Kidney (tissue), 14 donors: Measurements from ENCODE around the gene MLXIPL. TPM values are rescaled to one million over a fixed set of nuclear protein-coding genes. Genes with fewer than 3 reads are reported as not detected.

ENCODE experiments used
- DNase-seq, 5 donors: peaks; one replicate each; pipeline ENCODE4 v3.0.0-alpha.2; 2013 to 2020
- FAIRE-seq: peaks from 2 replicates; lab custom pipeline; 2012; peaks lifted over from hg19 to GRCh38; lab: Jason Lieb, UNC
- H3K27ac ChIP-seq, 2 donors: one replicate each; pipeline ENCODE4 v1.7.0; 2013; ENCODE audit warnings: low read depth in 2 of 2, low read length in 2 of 2, inconsistent platforms in 1 of 2
- H3K27me3 ChIP-seq: one replicate; pipeline ENCODE4 v1.7.1; 2013; ENCODE audit warnings: low read length, inconsistent platforms; ENCODE audit not compliant: control insufficient read depth, insufficient read depth
- H3K36me3 ChIP-seq, 3 donors: one replicate each; pipeline versions ENCODE4 v1.7.0 to v1.7.1; 2013; ENCODE audit warnings: low read length in 3 of 3, control low read depth in 1 of 3, inconsistent platforms in 1 of 3; ENCODE audit not compliant: insufficient read depth in 3 of 3, control insufficient read depth in 2 of 3
- H3K4me1 ChIP-seq, 3 donors: one replicate each; pipeline versions ENCODE4 v1.7.0 to v1.7.1; 2013; ENCODE audit warnings: low read length in 3 of 3, inconsistent platforms in 1 of 3, low read depth in 1 of 3; ENCODE audit not compliant: control insufficient read depth in 2 of 3, insufficient read depth in 2 of 3
- H3K4me3 ChIP-seq, 3 donors: one replicate each; pipeline versions ENCODE4 v1.7.0 to v1.8.1; 2013; ENCODE audit warnings: low read length in 3 of 3, control low read depth in 1 of 3, inconsistent platforms in 1 of 3
- H3K9ac ChIP-seq, 3 donors: one replicate each; pipeline versions ENCODE4 v1.7.0 to v1.7.1; 2013; ENCODE audit warnings: low read length in 3 of 3, control low read depth in 1 of 3, inconsistent platforms in 1 of 3
- H3K9me3 ChIP-seq, 3 donors: one replicate each; pipeline versions ENCODE4 v1.7.0 to v1.7.1; 2013; ENCODE audit warnings: low read length in 3 of 3, control low read depth in 1 of 3, inconsistent platforms in 1 of 3; ENCODE audit not compliant: control insufficient read depth in 2 of 3, insufficient read depth in 1 of 3
- intact Hi-C: fragments of 100-400 bp; cut with DNase I; formaldehyde crosslinking; loops from one replicate; pipeline ENCODE4 v1.11.1; 2022
- polyA plus RNA-seq: library from polyadenylated mRNA; stranded (reverse); fragments of 350-450 nt; fragmentation: Illumina TruSeq; extraction: RNeasy Lipid Tissue Mini Kit (QIAGEN cat#74804); gene quantifications from one replicate; pipeline ENCODE4 v1.2.3, GENCODE V29; 2014; ENCODE audit warnings: low read depth, low replicate concordance; ENCODE audit not compliant: insufficient read depth
- total RNA-seq: library from RNA; stranded (reverse); fragmentation: NEBNext Ultra II Directional; extraction: Animal tissue kit (Norgen Biotek cat#: 25700); gene quantifications from one replicate; pipeline ENCODE4 v1.2.1, GENCODE V29; 2021
- TF ChIP-seq, protein P1 (sequence below): IDR thresholded peaks from 3 replicates; pipeline ENCODE4 v1.5.1; 2012; ENCODE audit warnings: mild to moderate bottlenecking, moderate library complexity, borderline replicate concordance; ENCODE audit not compliant: insufficient read depth; ENCODE audit errors: extremely low read depth
- donor health status: control.
- donor health status: control.
- donor health status: control.
- donor health status: control.
- donor health status: control.
- donor health status: DM: yes; HTN: yes; CAD: no.
- donor health status: Normal renal cell carcinoma (clear cell type).

Gene MLXIPL
- total and polyA plus RNA-seq, 2 donors from 2014 or later = 26.2 to 27.9 TPM

DNA sequence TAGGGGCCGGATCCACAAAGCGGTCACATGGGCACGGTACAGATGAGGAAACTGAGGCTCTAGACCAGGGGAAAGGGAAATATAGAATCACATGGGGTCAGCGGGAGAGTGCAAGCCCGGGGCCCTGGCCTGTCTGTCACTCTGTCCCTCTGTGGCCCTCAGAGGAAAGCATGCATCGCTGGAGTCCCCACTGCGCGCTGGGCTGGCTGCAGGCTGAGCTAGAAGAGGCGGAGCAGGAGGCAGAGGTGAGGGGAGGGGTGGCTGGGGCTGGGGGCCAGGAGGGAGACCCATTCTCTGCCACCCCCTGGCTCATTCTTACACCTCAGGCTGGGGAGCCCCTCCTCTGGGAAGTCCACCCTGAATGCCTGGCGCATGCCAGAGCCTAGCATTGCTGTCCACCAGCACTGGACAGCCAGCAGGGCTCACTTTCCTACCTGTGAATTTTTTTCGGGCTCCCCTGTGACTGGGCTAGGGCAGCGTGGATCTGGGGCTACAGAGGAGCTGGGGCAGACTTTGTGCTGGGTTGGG lies 45.6 kb upstream of the MLXIPL start:
- no peaks in the 10 kb centered on the region for H3K27me3 ChIP-seq
- peaks cover 0 to 6% (median 4%) of the 10 kb centered on the region in 3 donors for H3K4me1 ChIP-seq
- no peak for DNase-seq
- no peak overlapping the region for H3K27ac ChIP-seq
- H3K9ac ChIP-seq = no peak overlapping the region
- no peaks in the 10 kb centered on the region for H3K9me3 ChIP-seq
- intact Hi-C loops = no loop called here
- H3K36me3 ChIP-seq = no peaks in the 10 kb centered on the region
- no peak for FAIRE-seq
- TF ChIP-seq, protein P1, sequence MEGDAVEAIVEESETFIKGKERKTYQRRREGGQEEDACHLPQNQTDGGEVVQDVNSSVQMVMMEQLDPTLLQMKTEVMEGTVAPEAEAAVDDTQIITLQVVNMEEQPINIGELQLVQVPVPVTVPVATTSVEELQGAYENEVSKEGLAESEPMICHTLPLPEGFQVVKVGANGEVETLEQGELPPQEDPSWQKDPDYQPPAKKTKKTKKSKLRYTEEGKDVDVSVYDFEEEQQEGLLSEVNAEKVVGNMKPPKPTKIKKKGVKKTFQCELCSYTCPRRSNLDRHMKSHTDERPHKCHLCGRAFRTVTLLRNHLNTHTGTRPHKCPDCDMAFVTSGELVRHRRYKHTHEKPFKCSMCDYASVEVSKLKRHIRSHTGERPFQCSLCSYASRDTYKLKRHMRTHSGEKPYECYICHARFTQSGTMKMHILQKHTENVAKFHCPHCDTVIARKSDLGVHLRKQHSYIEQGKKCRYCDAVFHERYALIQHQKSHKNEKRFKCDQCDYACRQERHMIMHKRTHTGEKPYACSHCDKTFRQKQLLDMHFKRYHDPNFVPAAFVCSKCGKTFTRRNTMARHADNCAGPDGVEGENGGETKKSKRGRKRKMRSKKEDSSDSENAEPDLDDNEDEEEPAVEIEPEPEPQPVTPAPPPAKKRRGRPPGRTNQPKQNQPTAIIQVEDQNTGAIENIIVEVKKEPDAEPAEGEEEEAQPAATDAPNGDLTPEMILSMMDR = no peak
- no peak overlapping the region for H3K4me3 ChIP-seq

DNA sequence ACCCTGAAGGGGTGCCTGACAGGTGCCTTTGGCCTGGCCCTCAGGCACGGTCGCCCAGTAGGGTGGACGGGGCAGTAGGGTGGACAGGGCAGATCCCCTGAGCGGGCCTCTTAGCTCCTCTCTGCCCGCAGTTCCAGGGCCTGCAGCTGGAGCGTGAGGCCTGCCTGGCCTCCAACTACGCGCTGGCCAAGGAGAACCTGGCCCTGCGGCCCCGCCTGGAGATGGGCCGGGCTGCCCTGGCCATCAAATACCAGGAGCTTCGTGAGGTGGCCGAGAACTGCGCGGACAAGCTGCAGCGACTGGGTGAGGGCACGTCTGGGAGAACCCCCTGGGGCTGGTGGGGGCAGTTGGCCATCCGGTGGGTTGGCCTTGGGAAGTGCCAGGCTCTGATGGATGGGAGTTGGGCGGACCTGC lies 45.0 kb upstream of the MLXIPL start:
- FAIRE-seq (no peak), DNase-seq (peak; percentile 37 to 87 (median 45))
- intact Hi-C loops = no loop called here
- Histone ChIP-seq H3K4me3 (peak overlapping the region in 2 of 3 donors; percentile 76 to 77), H3K27me3 (no peaks in the 10 kb centered on the region), H3K27ac (peak overlapping the region; percentile 39 to 68), H3K36me3 (no peaks in the 10 kb centered on the region), H3K4me1 (peaks cover 0 to 6% (median 4%) of the 10 kb centered on the region in 3 donors), H3K9ac (peak overlapping the region in 1 of 3 donors; percentile 70), H3K9me3 (no peaks in the 10 kb centered on the region)
- TF ChIP-seq, protein P1 = no peak

DNA sequence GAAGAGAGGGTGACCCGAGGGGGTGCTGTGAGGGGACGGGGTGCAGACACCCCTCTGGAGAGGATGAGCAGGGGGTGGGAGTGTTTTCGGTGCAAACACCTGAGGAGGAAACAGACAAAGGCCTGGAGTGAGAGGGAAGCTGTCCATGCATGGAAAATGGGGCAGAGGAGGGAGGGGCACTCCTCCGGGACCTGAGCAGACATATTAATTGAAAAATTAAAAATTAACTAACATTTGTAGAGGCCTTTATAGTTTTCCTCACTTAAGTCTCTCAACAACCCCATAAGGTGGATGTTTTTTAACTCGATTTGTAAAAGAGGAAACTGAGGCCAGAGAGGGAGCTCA lies 44.5 kb upstream of the MLXIPL start:
- DNase-seq (peak in 4 of 5 donors; percentile 33 to 72 (median 58)), FAIRE-seq (no peak)
- Histone ChIP-seq H3K27ac (peak overlapping the region; percentile 71 to 86), H3K9ac (peak overlapping the region; percentile 11 to 70 (median 55)), H3K27me3 (no peaks in the 10 kb centered on the region), H3K9me3 (no peaks in the 10 kb centered on the region), H3K4me3 (peak overlapping the region; percentile 65 to 77 (median 76)), H3K36me3 (no peaks in the 10 kb centered on the region), H3K4me1 (peaks cover 0 to 6% (median 4%) of the 10 kb centered on the region in 3 donors)
- intact Hi-C loops = no loop called here
- TF ChIP-seq, protein P1 = no peak
